HepG2 (cell line): ENCODE data around the gene MRPS7. TPM values are rescaled to one million over a fixed set of nuclear protein-coding genes. Genes with fewer than 3 reads are reported as not detected.

Experiments used
- AFF4 ChIP-seq: sonication (generic); formaldehyde crosslinking; IDR thresholded peaks from 2 replicates; pipeline ENCODE4 v1.4.0; 2020; ENCODE audit warnings: missing genetic modification reagents
- CC2D1A ChIP-seq: sonication (generic); formaldehyde crosslinking; IDR thresholded peaks from 2 replicates; pipeline ENCODE4 v1.8.1; 2023; ENCODE audit warnings: mild to moderate bottlenecking, missing genetic modification reagents
- HMGA1 ChIP-seq: sonication (generic); formaldehyde crosslinking; conservative IDR thresholded peaks from 2 replicates; pipeline ENCODE4 v1.4.0; 2020; ENCODE audit warnings: missing genetic modification reagents
- HNRNPL ChIP-seq: fragments of 200-400 bp; formaldehyde crosslinking; IDR thresholded peaks from 2 replicates; pipeline ENCODE4 v1.6.1; 2017; ENCODE audit warnings: mild to moderate bottlenecking, low read depth, low read length
- IRF1 ChIP-seq: sonication (generic); formaldehyde crosslinking; IDR thresholded peaks from 2 replicates; pipeline ENCODE4 v1.4.0; 2020; ENCODE audit warnings: low read depth, mild to moderate bottlenecking, missing genetic modification reagents
- KLF6 ChIP-seq: IDR thresholded peaks from 2 replicates; pipeline ENCODE4 v1.8.0; 2016; ENCODE audit warnings: missing biosample characterization, missing genetic modification reagents
- PRMT3 ChIP-seq: sonication (generic); formaldehyde crosslinking; IDR thresholded peaks from 2 replicates; pipeline ENCODE4 v1.8.1; 2022; ENCODE audit warnings: low read depth, mild to moderate bottlenecking, moderate library complexity, missing genetic modification reagents, borderline replicate concordance
- TCF12 ChIP-seq, 2 experiments: fragments of 450-650 bp in 1 of 2; sonication (generic) in 1 of 2; formaldehyde crosslinking in 1 of 2; IDR thresholded peaks; 2 replicates each; pipeline versions ENCODE4 v1.6.1 to v1.8.0; 2017 to 2022; ENCODE audit warnings: antibody characterized with exemption in 1 of 2, mild to moderate bottlenecking in 1 of 2, missing genetic modification reagents in 1 of 2, moderate library complexity in 1 of 2
- XBP1 ChIP-seq: sonication (generic); formaldehyde crosslinking; IDR thresholded peaks from 2 replicates; pipeline ENCODE4 v1.5.0; 2020; ENCODE audit warnings: missing genetic modification reagents
- ZFP82 ChIP-seq: sonication (generic); formaldehyde crosslinking; IDR thresholded peaks from 2 replicates; pipeline ENCODE4 v1.5.1; 2020; ENCODE audit warnings: mild to moderate bottlenecking, missing genetic modification reagents, borderline replicate concordance
- ZNF776 ChIP-seq: sonication (generic); formaldehyde crosslinking; IDR thresholded peaks from 2 replicates; pipeline ENCODE4 v1.4.0; 2020; ENCODE audit warnings: mild to moderate bottlenecking, missing genetic modification reagents
- polyA plus RNA-seq, 8 experiments: library from polyadenylated mRNA; depleted of rRNA in 3 of 8; stranded (reverse) in 7 of 8; unstranded in 1 of 8; fragments of >200 nt; fragmentation: Illumina TruSeq in 4 of 8; extraction: Trizol in 4 of 8; gene quantifications; 2 replicates each; pipeline versions ENCODE4 v1.2.1 to v1.2.3, GENCODE V29; 2011 to 2016; ENCODE audit warnings: low read depth in 4 of 8, missing spikeins in 1 of 8, mixed read lengths in 1 of 8; ENCODE audit not compliant: insufficient read depth in 1 of 8
- total RNA-seq, 5 experiments: library from RNA; depleted of rRNA; stranded (reverse); fragments of >200 nt; fragmentation: Illumina TruSeq; extraction: Trizol; gene quantifications; 2 replicates each; pipeline ENCODE4 v1.2.3, GENCODE V29; 2016; ENCODE audit warnings: low read depth in 1 of 5
- TF ChIP-seq, protein P1 (sequence below), 2 experiments: fragments of 450-650 bp in 1 of 2; sonication (generic) in 1 of 2; formaldehyde crosslinking in 1 of 2; IDR thresholded peaks; 2 replicates each; pipeline versions ENCODE4 v1.6.1 to v1.8.0; 2016 to 2022; ENCODE audit warnings: antibody characterized with exemption in 1 of 2, mild to moderate bottlenecking in 1 of 2, missing genetic modification reagents in 1 of 2
- TF ChIP-seq, protein P2 (sequence below): sonication (generic); formaldehyde crosslinking; IDR thresholded peaks from 2 replicates; pipeline ENCODE4 v1.4.0; 2020; ENCODE audit warnings: mild to moderate bottlenecking, missing genetic modification reagents

The MRPS7 gene
- total and polyA plus RNA-seq, 2 of the 13 experiments (the other 11 are each of a cell fraction or from before 2014, with no cell fraction given): 97.0 to 162 TPM

GRCh38 chr17:75288770-75289114 is 27.1 kb downstream of the MRPS7 start (continued):
- TF ChIP-seq, protein P1, sequence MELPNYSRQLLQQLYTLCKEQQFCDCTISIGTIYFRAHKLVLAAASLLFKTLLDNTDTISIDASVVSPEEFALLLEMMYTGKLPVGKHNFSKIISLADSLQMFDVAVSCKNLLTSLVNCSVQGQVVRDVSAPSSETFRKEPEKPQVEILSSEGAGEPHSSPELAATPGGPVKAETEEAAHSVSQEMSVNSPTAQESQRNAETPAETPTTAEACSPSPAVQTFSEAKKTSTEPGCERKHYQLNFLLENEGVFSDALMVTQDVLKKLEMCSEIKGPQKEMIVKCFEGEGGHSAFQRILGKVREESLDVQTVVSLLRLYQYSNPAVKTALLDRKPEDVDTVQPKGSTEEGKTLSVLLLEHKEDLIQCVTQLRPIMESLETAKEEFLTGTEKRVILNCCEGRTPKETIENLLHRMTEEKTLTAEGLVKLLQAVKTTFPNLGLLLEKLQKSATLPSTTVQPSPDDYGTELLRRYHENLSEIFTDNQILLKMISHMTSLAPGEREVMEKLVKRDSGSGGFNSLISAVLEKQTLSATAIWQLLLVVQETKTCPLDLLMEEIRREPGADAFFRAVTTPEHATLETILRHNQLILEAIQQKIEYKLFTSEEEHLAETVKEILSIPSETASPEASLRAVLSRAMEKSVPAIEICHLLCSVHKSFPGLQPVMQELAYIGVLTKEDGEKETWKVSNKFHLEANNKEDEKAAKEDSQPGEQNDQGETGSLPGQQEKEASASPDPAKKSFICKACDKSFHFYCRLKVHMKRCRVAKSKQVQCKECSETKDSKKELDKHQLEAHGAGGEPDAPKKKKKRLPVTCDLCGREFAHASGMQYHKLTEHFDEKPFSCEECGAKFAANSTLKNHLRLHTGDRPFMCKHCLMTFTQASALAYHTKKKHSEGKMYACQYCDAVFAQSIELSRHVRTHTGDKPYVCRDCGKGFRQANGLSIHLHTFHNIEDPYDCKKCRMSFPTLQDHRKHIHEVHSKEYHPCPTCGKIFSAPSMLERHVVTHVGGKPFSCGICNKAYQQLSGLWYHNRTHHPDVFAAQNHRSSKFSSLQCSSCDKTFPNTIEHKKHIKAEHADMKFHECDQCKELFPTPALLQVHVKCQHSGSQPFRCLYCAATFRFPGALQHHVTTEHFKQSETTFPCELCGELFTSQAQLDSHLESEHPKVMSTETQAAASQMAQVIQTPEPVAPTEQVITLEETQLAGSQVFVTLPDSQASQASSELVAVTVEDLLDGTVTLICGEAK (IDR thresholded peaks at IDR 0.05): no peak
- TF ChIP-seq, protein P1 (CRISPR knock-in tag; IDR thresholded peaks at IDR 0.05): no peak; the same call in 1 of the 2 replicates
- TF ChIP-seq, protein P2, sequence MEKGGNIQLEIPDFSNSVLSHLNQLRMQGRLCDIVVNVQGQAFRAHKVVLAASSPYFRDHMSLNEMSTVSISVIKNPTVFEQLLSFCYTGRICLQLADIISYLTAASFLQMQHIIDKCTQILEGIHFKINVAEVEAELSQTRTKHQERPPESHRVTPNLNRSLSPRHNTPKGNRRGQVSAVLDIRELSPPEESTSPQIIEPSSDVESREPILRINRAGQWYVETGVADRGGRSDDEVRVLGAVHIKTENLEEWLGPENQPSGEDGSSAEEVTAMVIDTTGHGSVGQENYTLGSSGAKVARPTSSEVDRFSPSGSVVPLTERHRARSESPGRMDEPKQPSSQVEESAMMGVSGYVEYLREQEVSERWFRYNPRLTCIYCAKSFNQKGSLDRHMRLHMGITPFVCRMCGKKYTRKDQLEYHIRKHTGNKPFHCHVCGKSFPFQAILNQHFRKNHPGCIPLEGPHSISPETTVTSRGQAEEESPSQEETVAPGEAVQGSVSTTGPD (CRISPR knock-in tag): peak; percentile 77; the same call in 1 of the 2 replicates
- no peak for TF ChIP-seq AFF4 (CRISPR knock-in tag)
- no peak for TF ChIP-seq HMGA1
- no peak; the same call in 1 of the 2 replicates for TF ChIP-seq ZNF776 (CRISPR knock-in tag)
- 0 out of 2 replicates have a peak, but pooled peaks have one; percentile 38 for TF ChIP-seq ZFP82 (CRISPR knock-in tag)
- TF ChIP-seq HNRNPL: peak; percentile 59; the same call in 1 of the 2 replicates
- no peak for TF ChIP-seq KLF6 (CRISPR knock-in tag)
- TF ChIP-seq XBP1 (CRISPR knock-in tag): no peak
- no peak for TF ChIP-seq PRMT3 (CRISPR knock-in tag)
- peak; percentile 67; the same call in 1 of the 2 replicates for TF ChIP-seq IRF1 (CRISPR knock-in tag)
- 0 out of 2 replicates have a peak, but pooled peaks have one; percentile 52 for TF ChIP-seq CC2D1A (CRISPR knock-in tag)
- no peak for TF ChIP-seq TCF12 (IDR thresholded peaks at IDR 0.05)
- 0 out of 2 replicates have a peak, but pooled peaks have one; percentile 32 for TF ChIP-seq TCF12 (CRISPR knock-in tag; IDR thresholded peaks at IDR 0.05)
